ENCODE measurements around the gene ABCB11. TPM values are rescaled to one million over a fixed set of nuclear protein-coding genes. Genes with fewer than 3 reads are reported as not detected.

ABCB11 gene
- polyA plus RNA-seq, 3 donors = not detected

GRCh38 chr2:168968342-168968741 lies 62.8 kb downstream of the ABCB11 start:
- H4K20me1 ChIP-seq (ENCODE audit: insufficient read depth, low read length) = no peaks in the 10 kb centered on the region
- no peak overlapping the region for H3K9ac ChIP-seq (ENCODE audit: insufficient read depth, low read length, poor library complexity, severe bottlenecking)
- H2AFZ ChIP-seq (ENCODE audit: insufficient read depth, low read depth, low read length, poor library complexity, severe bottlenecking) = no peak overlapping the region
- H3K27ac Mint-ChIP-seq = no peak overlapping the region
- no peaks in the 10 kb centered on the region for H3K36me3 Mint-ChIP-seq
- H3K4me3 Mint-ChIP-seq = no peak overlapping the region
- no peaks in the 10 kb centered on the region for H3K27me3 Mint-ChIP-seq (ENCODE audit: low read depth in 3 of 3)
- no peak overlapping the region for H3K27ac ChIP-seq (ENCODE audit: low read depth in 1 of 2, low read length in 2 of 2)
- H3K9me3 Mint-ChIP-seq = no peaks in the 10 kb centered on the region
- no peak overlapping the region for H3K4me2 ChIP-seq (replicated peaks; ENCODE audit: extremely low read depth, low read length, poor library complexity, severe bottlenecking)
- H3K27me3 ChIP-seq (ENCODE audit: control insufficient read depth in 2 of 2, insufficient read depth in 2 of 2, low read length in 2 of 2) = no peaks in the 10 kb centered on the region
- peaks cover 14 to 18% of the 10 kb centered on the region in 2 donors for H3K4me1 ChIP-seq (ENCODE audit: control insufficient read depth in 1 of 2, insufficient read depth in 2 of 2, low read length in 2 of 2)
- H3K4me1 Mint-ChIP-seq = peaks cover 33% of the 10 kb centered on the region
- H3K9me3 ChIP-seq (replicated peaks in 1 of 2; ENCODE audit: control insufficient read depth in 1 of 2, insufficient read depth in 1 of 2, low read length in 2 of 2) = no peaks in the 10 kb centered on the region
- intact Hi-C loops (cut with micrococcal nuclease) = loop anchor here in 1 of 2 donors (5.0 kb wide), 1 partner anchor 159 kb away; no protein-coding TSS in a partner anchor
- no peak for DNase-seq
- no CpG with 5 or more reads among the region's 2 CpGs for WGBS (ENCODE audit: insufficient coverage)
- no peaks in the 10 kb centered on the region for H3K79me2 ChIP-seq (ENCODE audit: insufficient read depth, low read length)
- H3K36me3 ChIP-seq (replicated peaks in 1 of 2; ENCODE audit: control insufficient read depth in 1 of 2, insufficient read depth in 2 of 2, low read length in 2 of 2) = no peaks in the 10 kb centered on the region
- TF ChIP-seq CTCF (IDR thresholded peaks at IDR 0.05) = no peak
- no peak overlapping the region for H3K4me3 ChIP-seq (replicated peaks in 1 of 3; ENCODE audit: low read depth in 2 of 3, low read length in 3 of 3)

- Histone ChIP-seq H3K4me1 (ENCODE audit: control insufficient read depth in 1 of 2, insufficient read depth in 2 of 2, low read length in 2 of 2) (no peaks in the 10 kb centered on the region), H2AFZ (ENCODE audit: insufficient read depth, low read depth, low read length, poor library complexity, severe bottlenecking) (no peak overlapping the region), H3K4me3 (replicated peaks in 1 of 3; ENCODE audit: low read depth in 2 of 3, low read length in 3 of 3) (no peak overlapping the region), H4K20me1 (ENCODE audit: insufficient read depth, low read length) (no peaks in the 10 kb centered on the region), H3K79me2 (ENCODE audit: insufficient read depth, low read length) (no peaks in the 10 kb centered on the region), H3K9ac (ENCODE audit: insufficient read depth, low read length, poor library complexity, severe bottlenecking) (no peak overlapping the region), H3K36me3 (replicated peaks in 1 of 2; ENCODE audit: control insufficient read depth in 1 of 2, insufficient read depth in 2 of 2, low read length in 2 of 2) (no peaks in the 10 kb centered on the region), H3K4me2 (replicated peaks; ENCODE audit: extremely low read depth, low read length, poor library complexity, severe bottlenecking) (no peak overlapping the region), H3K27me3 (ENCODE audit: control insufficient read depth in 2 of 2, insufficient read depth in 2 of 2, low read length in 2 of 2) (no peaks in the 10 kb centered on the region), H3K9me3 (replicated peaks in 1 of 2; ENCODE audit: control insufficient read depth in 1 of 2, insufficient read depth in 1 of 2, low read length in 2 of 2) (no peaks in the 10 kb centered on the region), H3K27ac (ENCODE audit: low read depth in 1 of 2, low read length in 2 of 2) (no peak overlapping the region)
- 100% methylated on average over 2 of the region's 3 CpGs for WGBS (ENCODE audit: insufficient coverage)
- Mint-ChIP-seq H3K9me3 (no peaks in the 10 kb centered on the region), H3K27me3 (ENCODE audit: low read depth in 3 of 3) (no peaks in the 10 kb centered on the region), H3K4me3 (no peak overlapping the region), H3K4me1 (peaks cover 13% of the 10 kb centered on the region), H3K36me3 (no peaks in the 10 kb centered on the region), H3K27ac (peak overlapping the region in 1 of 7 donors; percentile 4)
- TF ChIP-seq CTCF (IDR thresholded peaks at IDR 0.05) = no peak
- DNase-seq = no peak
- intact Hi-C loops (cut with micrococcal nuclease) = loop anchor here in 1 of 2 donors (5.0 kb wide), 1 partner anchor 178 kb away; no protein-coding TSS in a partner anchor
Measured at GRCh38 chr2:168964251-168964807, 66.8 kb downstream of the ABCB11 start.

Data from CD14-positive monocyte (primary cell).